Esophagus squamous epithelium (tissue), 4 donors: Measurements from ENCODE around the gene ASCL1.

Experiments used
- CTCF ChIP-seq, 6 experiments: fragments of 450-650 bp in 4 of 6; fragments of 200-600 bp in 2 of 6; sonication (generic) in 2 of 6; IDR thresholded peaks; one replicate each; pipeline ENCODE4 v1.5.1; 2016 to 2019; ENCODE audit warnings: antibody characterized with exemption in 6 of 6, mild to moderate bottlenecking in 4 of 6, moderate library complexity in 4 of 6
- POLR2A ChIP-seq, 4 donors: fragments of 450-650 bp; IDR thresholded peaks; one replicate each; pipeline ENCODE4 v1.6.1; 2017; ENCODE audit warnings: antibody characterized with exemption in 4 of 4, mild to moderate bottlenecking in 4 of 4, moderate library complexity in 3 of 4

GRCh38 chr12:102973583-102973982 lies 16.1 kb downstream of the ASCL1 start:
- TF ChIP-seq CTCF (IDR thresholded peaks at IDR 0.05) = no peak
- no peak for TF ChIP-seq POLR2A (IDR thresholded peaks at IDR 0.05)
